SJSA1 (cell line): ENCODE data around the gene TNS1. TPM values are rescaled to one million over a fixed set of nuclear protein-coding genes. Genes with fewer than 3 reads are reported as not detected.

ENCODE experiments used
- DNase-seq, 2 experiments: peaks; one replicate each; pipeline ENCODE4 v3.0.0-alpha.2; 2015 to 2020; ENCODE audit warnings: low spot score in 2 of 2, low read depth in 1 of 2
- H3K27ac ChIP-seq: fragments of 250-450 bp; sonication (Bioruptor Pico); 2 replicates; pipeline ENCODE4 v1.5.1; 2020; ENCODE audit warnings: mild to moderate bottlenecking, moderate library complexity
- H3K27me3 ChIP-seq: fragments of 250-450 bp; sonication (Bioruptor Pico); replicated peaks from 2 replicates; pipeline ENCODE4 v1.5.1; 2020; ENCODE audit warnings: mild to moderate bottlenecking, moderate library complexity
- H3K36me3 ChIP-seq: fragments of 250-450 bp; sonication (Bioruptor Pico); 2 replicates; pipeline ENCODE4 v1.5.1; 2020; ENCODE audit warnings: mild to moderate bottlenecking
- H3K4me1 ChIP-seq: fragments of 250-450 bp; sonication (Bioruptor Pico); replicated peaks from 2 replicates; pipeline ENCODE4 v1.6.1; 2021; ENCODE audit warnings: mild to moderate bottlenecking
- H3K4me3 ChIP-seq: fragments of 250-450 bp; sonication (Bioruptor Pico); 2 replicates; pipeline ENCODE4 v1.5.1; 2020; ENCODE audit warnings: mild to moderate bottlenecking
- H3K9me3 ChIP-seq: fragments of 250-450 bp; sonication (Bioruptor Pico); replicated peaks from 2 replicates; pipeline ENCODE4 v1.5.1; 2020; ENCODE audit warnings: mild to moderate bottlenecking
- total RNA-seq: library from RNA; depleted of rRNA; stranded (reverse); fragments of >200 nt; shearing (Covaris generic); gene quantifications from 2 replicates; pipeline ENCODE4 v1.2.3, GENCODE V29; 2014

Gene TNS1
- total RNA-seq, 1 experiment from 2014 or later = 9.8 TPM

DNA sequence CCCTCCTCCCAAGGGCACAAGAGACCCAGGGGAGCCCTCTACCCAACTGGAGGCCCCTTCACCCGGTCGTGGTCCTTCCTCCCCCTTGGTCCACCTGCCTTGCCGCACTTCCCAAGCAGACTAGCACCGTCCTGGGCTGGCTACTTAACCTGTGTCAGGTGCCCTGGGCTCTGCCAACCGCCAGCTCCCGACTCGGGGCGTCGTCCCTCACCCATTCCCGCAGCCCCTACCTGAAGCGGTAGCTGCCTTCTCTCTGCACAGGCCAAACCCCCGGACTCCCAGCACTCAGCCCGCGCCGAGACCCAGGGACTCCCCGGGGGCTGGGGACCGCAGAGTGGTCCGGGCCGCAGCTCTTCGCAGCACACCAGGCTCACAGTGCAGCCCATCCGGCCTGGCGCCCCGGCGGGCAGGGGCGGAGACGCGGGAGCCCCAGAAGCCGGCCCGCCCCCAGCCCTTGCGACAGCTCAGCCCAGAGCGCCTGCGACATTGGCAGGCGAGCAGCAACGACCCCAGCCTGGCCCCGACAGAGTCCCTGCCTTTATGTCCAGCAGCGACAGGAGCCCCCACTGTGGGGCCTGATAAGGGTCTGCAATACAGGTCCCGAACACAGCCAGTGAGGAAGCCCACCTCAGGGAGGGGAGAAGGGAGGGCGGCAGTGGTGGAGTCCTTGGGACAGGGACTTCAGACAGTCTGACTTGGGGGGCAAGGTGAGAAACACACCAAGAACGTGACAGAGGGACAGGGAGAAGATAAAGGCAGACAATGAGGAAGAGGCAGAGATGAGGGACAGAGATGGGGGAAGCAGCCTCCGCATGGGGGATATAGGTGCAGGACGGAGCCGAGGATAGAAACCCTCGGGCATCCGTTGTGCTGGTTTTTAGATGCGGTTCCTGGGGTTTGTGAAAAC lies 31.0 kb upstream of the TNS1 start:
- no peaks in the 10 kb centered on the region for H3K27me3 ChIP-seq
- H3K36me3 ChIP-seq = no peaks in the 10 kb centered on the region
- H3K4me1 ChIP-seq = peaks cover 36% of the 10 kb centered on the region
- H3K9me3 ChIP-seq = no peaks in the 10 kb centered on the region
- H3K4me3 ChIP-seq = no peak overlapping the region
- no peak for DNase-seq
- no peak overlapping the region for H3K27ac ChIP-seq

DNA sequence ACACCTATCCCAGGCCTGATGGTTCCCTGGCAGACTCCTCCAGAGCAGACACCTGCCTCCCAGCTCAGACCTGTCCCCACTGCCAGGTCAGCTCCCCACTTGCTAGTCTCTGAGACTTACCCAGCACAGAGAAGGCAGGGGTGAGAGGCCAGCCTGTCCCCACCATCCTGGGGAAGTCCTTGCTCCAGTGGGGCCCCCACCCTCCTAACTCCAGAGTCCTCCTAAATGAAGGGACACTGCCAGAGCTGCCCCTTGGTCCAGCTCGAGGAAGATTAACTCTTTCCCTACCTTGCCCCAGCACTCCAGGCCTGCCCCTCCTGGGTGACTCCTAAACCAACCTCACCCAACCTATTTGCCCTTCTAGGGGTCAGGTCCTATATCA lies 30.4 kb upstream of the TNS1 start:
- H3K9me3 ChIP-seq = no peaks in the 10 kb centered on the region
- DNase-seq = no peak
- no peaks in the 10 kb centered on the region for H3K36me3 ChIP-seq
- H3K4me1 ChIP-seq = peaks cover 30% of the 10 kb centered on the region
- H3K4me3 ChIP-seq = no peak overlapping the region
- no peaks in the 10 kb centered on the region for H3K27me3 ChIP-seq
- H3K27ac ChIP-seq = no peak overlapping the region

DNA sequence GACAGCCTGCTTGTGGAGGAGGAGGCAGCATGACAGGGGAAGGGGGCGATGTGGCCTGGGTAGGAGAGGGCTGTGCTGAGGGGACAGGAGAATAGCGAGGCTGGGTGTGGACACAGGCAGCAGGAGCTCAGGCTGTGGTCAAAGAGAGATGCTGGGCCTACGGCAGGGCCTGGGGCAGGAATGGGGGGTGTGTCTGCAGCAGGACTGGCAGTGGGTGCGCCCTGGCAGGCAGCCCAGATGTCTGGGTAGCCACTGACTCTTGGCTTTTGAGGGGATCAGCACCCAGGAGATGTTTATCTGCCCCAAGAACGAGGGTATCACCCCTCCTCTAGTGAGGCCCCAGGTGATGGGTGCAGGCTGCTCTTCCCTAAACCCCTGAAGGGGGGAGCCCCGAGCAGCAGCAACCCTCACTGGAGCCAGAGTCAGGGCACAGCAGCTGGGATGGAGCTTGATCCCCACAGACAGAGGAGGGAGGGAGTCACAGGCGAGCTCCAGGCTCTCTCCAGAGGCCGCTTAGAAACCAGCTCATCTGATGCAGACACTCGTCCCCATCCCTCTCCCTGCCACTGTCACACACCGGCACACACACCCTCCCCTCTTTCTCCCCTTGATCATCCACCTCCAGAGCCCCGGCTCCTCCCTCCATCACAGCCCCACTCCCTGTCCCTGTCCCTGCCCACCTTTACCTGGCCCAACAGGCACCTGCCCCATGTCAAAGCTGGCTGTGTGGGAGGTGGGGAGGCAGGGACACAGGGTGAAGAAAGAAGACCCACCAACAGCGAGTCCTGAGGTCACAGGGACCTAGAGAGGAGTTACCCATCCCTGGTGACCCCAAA lies 29.8 kb upstream of the TNS1 start:
- Histone ChIP-seq H3K36me3 (no peaks in the 10 kb centered on the region), H3K27me3 (no peaks in the 10 kb centered on the region), H3K9me3 (no peaks in the 10 kb centered on the region), H3K4me1 (peaks cover 25% of the 10 kb centered on the region), H3K27ac (no peak overlapping the region), H3K4me3 (no peak overlapping the region)
- no peak for DNase-seq

DNA sequence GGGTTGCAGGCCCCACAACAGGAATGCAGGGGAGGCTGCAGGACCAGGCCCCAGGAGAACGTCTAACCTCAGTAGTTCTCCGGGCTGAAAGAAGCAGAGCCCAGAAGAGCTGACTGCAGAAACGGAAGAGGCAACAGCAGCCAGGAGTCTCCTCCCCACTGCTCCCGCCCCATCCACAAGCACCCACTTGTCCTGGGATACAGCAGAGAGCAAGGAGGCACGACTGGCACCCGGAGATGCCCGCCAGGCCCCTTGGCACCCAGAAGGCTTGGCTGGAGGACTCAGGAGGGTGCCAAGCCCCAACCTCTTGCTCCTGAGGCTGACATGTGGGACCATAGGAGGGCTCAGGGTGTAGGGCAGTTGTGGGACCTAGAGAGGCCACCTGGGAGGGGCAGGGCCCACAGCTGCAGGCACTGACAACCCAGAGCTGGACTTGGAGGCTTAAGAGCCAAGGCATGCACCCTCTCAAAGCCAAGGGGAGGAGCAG lies 29.0 kb upstream of the TNS1 start:
- DNase-seq = no peak
- Histone ChIP-seq H3K27me3 (no peaks in the 10 kb centered on the region), H3K4me1 (peaks cover 19% of the 10 kb centered on the region), H3K36me3 (no peaks in the 10 kb centered on the region), H3K9me3 (no peaks in the 10 kb centered on the region), H3K4me3 (no peak overlapping the region), H3K27ac (no peak overlapping the region)

DNA sequence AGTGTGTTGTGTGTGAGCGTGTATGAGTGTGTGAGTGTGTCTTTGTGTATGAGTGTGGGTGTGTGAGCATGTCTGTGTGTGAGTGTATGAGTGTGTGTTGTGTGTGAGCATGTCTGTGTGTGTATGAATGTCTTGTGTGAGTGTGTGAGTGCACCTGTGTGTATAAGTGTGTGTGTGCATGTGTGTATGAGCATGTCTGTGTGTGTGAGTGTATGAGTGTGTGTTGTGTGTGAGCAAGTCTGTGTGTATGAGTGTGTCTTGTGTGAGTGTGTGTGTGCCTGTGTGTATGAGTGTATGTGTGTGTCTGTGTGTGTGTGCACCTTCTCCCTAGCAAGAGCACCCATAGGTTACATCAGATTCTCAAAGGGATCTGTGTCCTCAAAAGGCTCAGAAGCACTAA lies 28.5 kb upstream of the TNS1 start:
- Histone ChIP-seq H3K27me3 (no peaks in the 10 kb centered on the region), H3K4me3 (no peak overlapping the region), H3K36me3 (no peaks in the 10 kb centered on the region), H3K27ac (no peak overlapping the region), H3K9me3 (no peaks in the 10 kb centered on the region), H3K4me1 (peaks cover 13% of the 10 kb centered on the region)
- DNase-seq = no peak

DNA sequence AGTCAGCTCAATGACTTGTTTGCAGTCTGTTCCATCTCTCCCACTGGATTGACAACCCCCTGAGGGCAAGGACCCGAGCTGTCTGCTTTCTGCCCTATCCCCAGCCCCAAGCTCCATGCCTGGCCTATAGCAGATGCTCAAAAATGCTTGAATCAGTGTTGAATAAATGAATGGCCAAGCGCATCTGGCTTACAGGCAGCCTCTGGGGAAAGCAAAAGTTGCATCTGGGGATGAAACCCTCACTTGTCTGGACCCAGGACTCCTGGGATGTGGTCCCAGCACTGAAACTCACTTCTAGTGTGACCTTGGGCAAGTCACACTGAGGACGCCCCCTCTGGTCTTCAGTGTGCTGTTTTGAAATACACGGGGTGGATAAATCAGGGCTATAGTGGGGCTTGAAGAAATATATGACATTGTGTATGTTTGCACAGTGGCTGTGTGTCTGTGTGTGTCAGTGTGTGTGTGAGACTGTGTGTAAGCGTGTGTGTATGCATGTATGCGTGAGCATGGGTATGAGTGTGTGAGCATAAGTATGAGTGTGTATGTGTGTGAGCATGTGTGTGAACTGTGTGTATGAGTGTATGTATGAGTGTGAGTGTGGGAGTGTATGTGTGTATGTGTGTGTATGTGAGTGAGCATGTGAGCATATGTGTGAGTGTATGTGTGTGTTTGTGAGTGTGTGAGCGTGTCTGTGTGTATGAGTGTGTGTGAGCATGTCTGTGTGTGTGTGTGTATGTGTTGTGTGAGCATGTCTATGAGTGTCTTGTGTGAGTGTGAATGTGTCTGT lies 27.8 kb upstream of the TNS1 start:
- Histone ChIP-seq H3K4me1 (peaks cover 8% of the 10 kb centered on the region; the same call in 1 of the 2 replicates), H3K36me3 (no peaks in the 10 kb centered on the region), H3K27ac (no peak overlapping the region), H3K27me3 (no peaks in the 10 kb centered on the region), H3K4me3 (no peak overlapping the region), H3K9me3 (no peaks in the 10 kb centered on the region)
- DNase-seq = peak in 1 of 2 experiments; percentile 36

DNA sequence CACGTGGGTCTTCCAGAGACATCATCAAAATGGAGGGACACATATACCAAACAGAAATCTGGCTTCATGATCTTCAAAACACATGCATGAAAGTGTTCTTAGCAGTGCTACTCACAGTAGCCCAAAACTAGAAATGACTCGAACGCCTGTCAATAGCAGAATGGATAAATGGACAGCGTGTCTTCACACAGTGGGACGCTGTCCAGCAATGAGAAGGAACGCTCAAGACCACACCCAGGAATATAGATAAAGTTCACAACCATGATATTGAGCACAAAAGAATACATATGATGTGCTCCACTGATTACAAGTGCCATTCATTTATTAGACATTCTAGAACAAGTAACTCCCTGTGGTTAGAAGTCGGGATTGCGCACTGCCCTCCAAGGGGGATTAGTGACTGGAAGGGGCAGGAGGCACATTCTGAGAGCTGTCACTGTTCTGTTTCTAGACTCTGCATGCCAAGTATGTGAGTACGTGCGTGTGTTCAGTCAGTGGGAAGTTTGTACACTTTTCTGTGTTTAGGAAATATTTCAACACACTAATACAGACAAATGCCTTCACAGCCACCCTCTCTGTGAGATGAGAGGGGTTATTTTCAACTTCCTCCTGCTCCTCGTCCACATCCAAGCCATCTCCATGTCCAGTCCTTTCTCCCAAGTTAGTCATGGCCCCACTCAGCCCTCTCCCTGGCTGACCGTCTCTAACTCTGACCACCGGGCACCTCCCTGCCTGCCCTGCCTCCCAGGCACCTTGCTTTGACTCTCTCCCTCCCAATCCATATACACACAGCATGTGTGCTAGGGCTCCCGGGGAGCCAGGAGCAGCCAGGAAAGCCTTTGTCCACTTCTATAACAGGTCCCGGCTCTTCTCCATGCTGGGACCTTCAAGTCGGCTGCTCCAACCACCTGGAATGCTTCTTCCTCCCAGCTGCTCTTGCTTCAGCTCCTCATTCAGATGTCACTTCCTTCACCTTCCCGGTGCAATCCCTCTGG lies 26.9 kb upstream of the TNS1 start:
- Histone ChIP-seq H3K4me3 (no peak overlapping the region), H3K4me1 (peaks cover 5% of the 10 kb centered on the region; the same call in 1 of the 2 replicates), H3K36me3 (no peaks in the 10 kb centered on the region), H3K27ac (no peak overlapping the region), H3K9me3 (no peaks in the 10 kb centered on the region), H3K27me3 (no peaks in the 10 kb centered on the region)
- peak in 1 of 2 experiments; percentile 33 for DNase-seq

DNA sequence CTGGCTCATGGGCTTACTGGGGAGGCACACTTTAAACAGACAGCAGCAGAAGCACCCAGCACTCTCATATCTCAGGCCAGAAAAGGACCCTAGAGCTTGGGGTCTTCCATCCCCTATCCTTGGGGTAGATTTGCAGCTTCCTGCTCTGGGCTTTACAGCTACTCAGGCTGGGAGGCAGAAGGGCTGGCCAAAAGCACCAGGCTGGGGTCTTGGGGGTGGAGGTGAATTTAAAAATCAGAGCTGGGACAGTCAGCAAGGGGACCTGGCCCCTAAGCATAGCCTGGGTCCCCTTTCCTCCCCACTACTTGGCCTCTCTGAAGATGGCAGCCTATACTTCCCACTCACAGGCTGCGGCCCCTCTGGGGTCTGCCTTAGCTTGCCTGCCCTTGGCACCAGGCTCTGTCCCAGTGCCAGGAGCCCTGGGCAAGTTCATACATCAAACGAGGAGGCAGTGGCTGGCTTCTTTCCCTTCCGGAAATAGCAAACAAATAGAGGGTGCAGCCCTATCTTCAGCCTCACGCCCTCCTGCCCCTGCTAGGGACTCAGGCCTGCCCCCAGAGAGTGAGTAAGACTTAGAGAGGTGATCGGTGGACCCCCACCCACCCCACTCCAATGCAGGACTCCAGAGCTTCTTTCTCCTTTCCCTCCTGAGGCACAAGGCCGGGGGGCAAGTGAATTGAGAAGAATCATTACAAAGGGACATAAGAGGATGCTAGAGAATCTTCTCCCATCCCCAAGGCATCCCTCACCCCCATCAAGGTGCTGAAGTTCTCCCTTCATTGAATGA lies 26.0 kb upstream of the TNS1 start:
- peak in 1 of 2 experiments; percentile 32 for DNase-seq
- Histone ChIP-seq H3K36me3 (no peaks in the 10 kb centered on the region), H3K4me1 (no peaks in the 10 kb centered on the region), H3K27me3 (no peaks in the 10 kb centered on the region), H3K27ac (no peak overlapping the region), H3K9me3 (no peaks in the 10 kb centered on the region), H3K4me3 (no peak overlapping the region)

DNA sequence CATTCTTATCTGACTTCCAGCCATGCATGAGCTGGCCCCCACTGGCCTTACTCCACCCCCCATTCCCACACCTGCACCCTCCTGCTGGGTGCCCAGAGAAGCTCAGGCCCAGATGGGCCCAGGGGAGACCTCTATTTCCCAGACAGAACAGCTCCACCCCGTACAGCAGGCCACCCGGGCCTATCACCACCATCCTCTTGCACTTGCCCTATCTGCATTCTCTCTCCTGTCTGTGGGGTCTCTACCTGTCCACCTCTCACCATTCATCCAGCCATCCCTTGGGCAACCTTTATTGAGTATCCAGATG lies 25.3 kb upstream of the TNS1 start:
- no peaks in the 10 kb centered on the region for H3K36me3 ChIP-seq

DNA sequence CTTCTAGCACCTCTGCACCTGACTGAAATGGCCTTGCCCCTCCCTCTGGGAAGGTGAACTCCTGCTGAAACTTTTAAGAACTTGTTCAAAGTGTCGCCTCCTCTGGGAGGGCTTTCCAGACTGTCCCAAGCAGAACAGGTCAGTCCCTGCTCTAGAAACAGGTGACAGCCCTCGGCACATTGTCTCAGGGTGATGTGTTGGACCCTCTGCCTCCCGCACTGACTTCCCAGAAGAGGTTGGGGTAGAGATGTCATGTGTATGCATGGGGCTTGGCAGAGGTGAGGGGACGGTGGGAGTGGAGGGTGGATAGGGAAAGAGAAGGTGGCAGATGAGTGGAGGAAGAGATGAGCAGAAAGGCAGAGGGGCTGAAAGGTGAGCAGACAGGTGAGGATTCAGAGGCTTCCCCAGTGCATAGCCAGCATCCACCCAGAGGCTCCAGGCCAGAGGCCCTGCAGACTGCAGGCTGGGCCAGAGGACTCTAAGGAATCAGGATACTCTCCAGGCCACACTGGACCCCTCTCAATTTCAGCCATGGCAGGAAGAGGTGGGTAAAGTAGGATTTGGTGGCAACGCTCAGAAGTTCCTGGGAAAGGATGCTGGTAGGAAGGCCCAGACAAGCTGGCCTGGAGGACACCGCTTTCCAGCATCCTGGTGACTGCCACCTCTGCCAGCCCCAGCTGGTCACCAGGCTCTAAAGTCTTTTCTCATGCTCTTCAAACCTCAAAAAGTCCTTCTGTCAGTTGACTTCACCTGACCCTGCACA lies 24.8 kb upstream of the TNS1 start:
- Histone ChIP-seq H3K4me3 (no peak overlapping the region), H3K4me1 (no peaks in the 10 kb centered on the region), H3K9me3 (no peaks in the 10 kb centered on the region), H3K36me3 (no peaks in the 10 kb centered on the region), H3K27ac (no peak overlapping the region), H3K27me3 (no peaks in the 10 kb centered on the region)
- DNase-seq = peak in 1 of 2 experiments; percentile 35

More for the DNA sequence above, 25.3 kb upstream of the TNS1 start:
- H3K27me3 ChIP-seq = no peaks in the 10 kb centered on the region
- H3K4me1 ChIP-seq = no peaks in the 10 kb centered on the region
- H3K27ac ChIP-seq = no peak overlapping the region
- H3K9me3 ChIP-seq = no peaks in the 10 kb centered on the region
- DNase-seq = no peak
- no peak overlapping the region for H3K4me3 ChIP-seq

DNA sequence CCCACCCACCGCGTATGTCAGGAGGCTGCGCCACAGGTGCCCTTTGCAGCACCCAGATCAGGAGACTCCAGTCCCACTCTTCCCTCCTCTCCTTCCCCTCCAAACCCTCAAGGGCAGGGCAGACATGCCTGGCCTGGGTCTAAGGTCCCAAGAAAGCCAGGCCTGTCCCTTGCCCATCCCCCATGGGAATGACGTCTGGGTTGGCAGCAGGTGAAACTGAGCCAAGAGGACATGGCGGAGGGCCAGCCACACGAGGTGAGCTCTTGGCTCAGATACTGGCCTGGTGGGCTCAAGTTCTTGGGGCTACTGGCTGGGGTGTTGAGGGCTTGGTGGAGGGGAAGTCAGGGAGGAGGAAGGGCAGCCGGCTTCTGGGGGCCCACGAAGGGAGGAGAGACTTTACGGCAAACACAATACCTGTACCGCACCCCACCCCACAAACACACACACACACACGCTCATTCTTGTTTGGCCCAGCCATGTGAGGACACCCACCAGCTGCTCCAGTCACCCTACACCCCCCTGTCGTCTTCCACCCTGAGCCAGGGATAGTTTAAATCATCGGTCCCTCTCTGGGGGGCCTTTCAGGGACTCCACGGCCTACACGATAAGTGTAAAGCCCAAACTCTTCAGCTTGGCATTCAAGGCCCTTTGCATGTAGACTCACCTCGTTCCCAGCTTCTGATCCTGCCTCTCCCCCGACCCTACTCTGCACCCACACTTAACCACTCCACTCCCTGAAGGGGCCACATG lies 24.1 kb upstream of the TNS1 start:
- no peak overlapping the region for H3K27ac ChIP-seq
- H3K4me3 ChIP-seq = no peak overlapping the region
- DNase-seq = peak in 1 of 2 experiments; percentile 40
- no peaks in the 10 kb centered on the region for H3K4me1 ChIP-seq
- H3K36me3 ChIP-seq = no peaks in the 10 kb centered on the region
- H3K27me3 ChIP-seq = no peaks in the 10 kb centered on the region
- no peaks in the 10 kb centered on the region for H3K9me3 ChIP-seq
